ENCODE measurements around the gene PYGM.

GRCh38 chr11:64766881-64767280, 7.1 kb upstream of the PYGM start:
- TF ChIP-seq, protein P1, sequence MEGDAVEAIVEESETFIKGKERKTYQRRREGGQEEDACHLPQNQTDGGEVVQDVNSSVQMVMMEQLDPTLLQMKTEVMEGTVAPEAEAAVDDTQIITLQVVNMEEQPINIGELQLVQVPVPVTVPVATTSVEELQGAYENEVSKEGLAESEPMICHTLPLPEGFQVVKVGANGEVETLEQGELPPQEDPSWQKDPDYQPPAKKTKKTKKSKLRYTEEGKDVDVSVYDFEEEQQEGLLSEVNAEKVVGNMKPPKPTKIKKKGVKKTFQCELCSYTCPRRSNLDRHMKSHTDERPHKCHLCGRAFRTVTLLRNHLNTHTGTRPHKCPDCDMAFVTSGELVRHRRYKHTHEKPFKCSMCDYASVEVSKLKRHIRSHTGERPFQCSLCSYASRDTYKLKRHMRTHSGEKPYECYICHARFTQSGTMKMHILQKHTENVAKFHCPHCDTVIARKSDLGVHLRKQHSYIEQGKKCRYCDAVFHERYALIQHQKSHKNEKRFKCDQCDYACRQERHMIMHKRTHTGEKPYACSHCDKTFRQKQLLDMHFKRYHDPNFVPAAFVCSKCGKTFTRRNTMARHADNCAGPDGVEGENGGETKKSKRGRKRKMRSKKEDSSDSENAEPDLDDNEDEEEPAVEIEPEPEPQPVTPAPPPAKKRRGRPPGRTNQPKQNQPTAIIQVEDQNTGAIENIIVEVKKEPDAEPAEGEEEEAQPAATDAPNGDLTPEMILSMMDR (IDR thresholded peaks at IDR 0.05 in 4 of 5, conservative IDR thresholded peaks at IDR 0.05 in 1 of 5) = no peak
- TF ChIP-seq POLR2A (IDR thresholded peaks at IDR 0.05) = no peak

Measured in gastrocnemius medialis (tissue), 4 donors.